Lung (tissue), 12 donors: ENCODE results near the gene KANK3. TPM values are rescaled to one million over a fixed set of nuclear protein-coding genes. Genes with fewer than 3 reads are reported as not detected.
A peak's percentile ranks its signal among the peaks of the same experiment; 100 is the strongest.

ENCODE experiments used
- ATAC-seq: fragments of 200-7000 bp; cut with Tn5 transposase; one replicate; pipeline ENCODE4 v1.9.1; 2020; ENCODE audit warnings: moderate number of reproducible peaks; ENCODE audit not compliant: insufficient read depth, low FRiP score
- DNase-seq, 3 donors: peaks; one replicate each; pipeline ENCODE4 v3.0.0-alpha.2; 2013 to 2017
- H3K27ac ChIP-seq, 2 donors: one replicate each; pipeline ENCODE4 v1.5.1; 2013; ENCODE audit warnings: mild to moderate bottlenecking in 2 of 2, moderate library complexity in 2 of 2, control low read depth in 1 of 2, inconsistent platforms in 1 of 2, low read depth in 1 of 2, low read length in 1 of 2
- H3K27me3 ChIP-seq, 3 donors: one replicate each; pipeline ENCODE4 v1.5.1; 2013; ENCODE audit warnings: low read length in 2 of 3; ENCODE audit not compliant: control insufficient read depth in 3 of 3, insufficient read depth in 3 of 3
- H3K36me3 ChIP-seq, 4 donors: one replicate each; pipeline ENCODE4 v1.5.1; 2013; ENCODE audit warnings: low read length in 4 of 4, mild to moderate bottlenecking in 1 of 4, moderate library complexity in 1 of 4; ENCODE audit not compliant: control insufficient read depth in 4 of 4, insufficient read depth in 4 of 4
- H3K4me1 ChIP-seq, 5 donors: one replicate each; pipeline ENCODE4 v1.5.1; 2013; ENCODE audit warnings: low read length in 5 of 5, mild to moderate bottlenecking in 2 of 5, moderate library complexity in 1 of 5; ENCODE audit not compliant: control insufficient read depth in 5 of 5, insufficient read depth in 5 of 5
- H3K4me3 ChIP-seq: one replicate; pipeline ENCODE4 v1.5.1; 2013; ENCODE audit warnings: mild to moderate bottlenecking, control low read depth, moderate library complexity
- H3K9ac ChIP-seq, 2 donors: one replicate each; pipeline ENCODE4 v1.5.1; 2013; ENCODE audit warnings: low read length in 2 of 2, control low read depth in 1 of 2; ENCODE audit not compliant: insufficient read depth in 1 of 2
- H3K9me3 ChIP-seq, 4 donors: one replicate each; pipeline ENCODE4 v1.5.1; 2013; ENCODE audit warnings: low read length in 3 of 4, mild to moderate bottlenecking in 1 of 4, moderate library complexity in 1 of 4; ENCODE audit not compliant: control insufficient read depth in 4 of 4, insufficient read depth in 3 of 4
- CTCF ChIP-seq: IDR thresholded peaks from 2 replicates; pipeline ENCODE4 v1.5.1; 2012; ENCODE audit warnings: mild to moderate bottlenecking; ENCODE audit errors: control extremely low read depth, extremely low read depth
- WGBS, 2 donors: extraction: QIAGEN DNeasy Blood & Tissue Kit; methylation state at CpG; one replicate each; pipeline ENCODE4 v1.1.7; 2013; 5-methylcytosine and 5-hydroxymethylcytosine counted together
- polyA plus RNA-seq, 2 donors: library from polyadenylated mRNA; stranded (reverse); fragments of 200-250 nt; gene quantifications; one replicate each; pipeline ENCODE4 v1.2.1, GENCODE V29; 2013
- total RNA-seq, 2 donors: library from RNA; depleted of rRNA in 1 of 2; stranded (reverse); fragments of >200 nt in 1 of 2; gene quantifications; one replicate each; pipeline ENCODE4 v1.2.1, GENCODE V29; 2014 to 2021
- donor health status: control.
- donor health status: control.
- donor health status: Bipolar disorder and iron deficiency.
- donor health status: healthy.
- donor health status: DM: yes; HTN: yes; CAD: no.

Gene KANK3
- total and polyA plus RNA-seq, 4 donors, result 24.0 to 42.3 (median 26.7) TPM

GRCh38 chr19:8335343-8336071 lies 7.6 kb downstream of the KANK3 start:
- no peak for DNase-seq
- Histone ChIP-seq H3K27ac (peak overlapping the region in 1 of 2 donors; percentile 60), H3K9me3 (no peaks in the 10 kb centered on the region), H3K4me1 (peaks cover 0 to 12% (median 4%) of the 10 kb centered on the region in 5 donors), H3K36me3 (peaks cover 0 to 18% (median 0%) of the 10 kb centered on the region in 4 donors), H3K27me3 (peaks cover 0 to 47% (median 36%) of the 10 kb centered on the region in 3 donors), H3K9ac (no peak overlapping the region), H3K4me3 (peak overlapping the region; percentile 13)
- TF ChIP-seq CTCF, result no peak
- WGBS, 2 donors, result 7 to 30% methylated on average over 55 to 79 of the region's 79 CpGs
- peak; percentile 4 for ATAC-seq

GRCh38 chr19:8334458-8335342 lies 8.4 kb downstream of the KANK3 start:
- no peak overlapping the region for H3K4me3 ChIP-seq
- TF ChIP-seq CTCF, result no peak
- peaks cover 0 to 23% (median 0%) of the 10 kb centered on the region in 4 donors for H3K36me3 ChIP-seq
- H3K27ac ChIP-seq, result peak overlapping the region in 1 of 2 donors; percentile 44
- peak; percentile 74 to 91 (median 80) for DNase-seq
- peaks cover 0 to 10% (median 4%) of the 10 kb centered on the region in 5 donors for H3K4me1 ChIP-seq
- 27 to 34% methylated on average over 89 to 117 of the region's 117 CpGs for WGBS, 2 donors
- no peaks in the 10 kb centered on the region for H3K9me3 ChIP-seq
- H3K27me3 ChIP-seq, result peaks cover 0 to 45% (median 36%) of the 10 kb centered on the region in 3 donors
- peak; percentile 74 for ATAC-seq
- H3K9ac ChIP-seq, result no peak overlapping the region

- Histone ChIP-seq H3K27ac (no peak overlapping the region), H3K27me3 (peaks cover 0 to 45% (median 33%) of the 10 kb centered on the region in 3 donors), H3K9me3 (no peaks in the 10 kb centered on the region), H3K4me1 (peaks cover 0 to 10% (median 1%) of the 10 kb centered on the region in 5 donors), H3K36me3 (peaks cover 0 to 23% (median 0%) of the 10 kb centered on the region in 4 donors), H3K9ac (no peak overlapping the region), H3K4me3 (no peak overlapping the region)
- TF ChIP-seq CTCF, result no peak
- 44 to 45% methylated on average over 45 to 48 of the region's 48 CpGs for WGBS, 2 donors
- no peak for DNase-seq
- ATAC-seq, result no peak
Observed at GRCh38 chr19:8333767-8334457, 9.2 kb downstream of the KANK3 start.
